ENCODE data around the gene FLACC1.

Gene FLACC1

GRCh38 chr2:201285499-201285898 is 71.6 kb downstream of the FLACC1 start:
- DNase-seq (ENCODE audit: low read depth) = no peak
- TF ChIP-seq CTCF (IDR thresholded peaks at IDR 0.05; ENCODE audit: low read depth, low read length, missing control alignments) = no peak
- in situ Hi-C loops (cut with HindIII; ENCODE audit: low sequenced_read_pairs) = no loop called here
- H3K4me3 ChIP-seq (ENCODE audit: low read depth, low read length) = no peak overlapping the region

GRCh38 chr2:201280191-201281040 is 76.7 kb downstream of the FLACC1 start:
- no peak for DNase-seq (ENCODE audit: low read depth)
- in situ Hi-C loops (cut with HindIII; ENCODE audit: low sequenced_read_pairs) = no loop called here
- no peak for TF ChIP-seq CTCF (IDR thresholded peaks at IDR 0.05; ENCODE audit: low read depth, low read length, missing control alignments)
- H3K4me3 ChIP-seq (ENCODE audit: low read depth, low read length) = no peak overlapping the region

GRCh38 chr2:201279079-201279478 is 78.1 kb downstream of the FLACC1 start:
- in situ Hi-C loops (cut with HindIII; ENCODE audit: low sequenced_read_pairs) = no loop called here
- TF ChIP-seq CTCF (IDR thresholded peaks at IDR 0.05; ENCODE audit: low read depth, low read length, missing control alignments) = no peak
- DNase-seq (ENCODE audit: low read depth) = no peak
- no peak overlapping the region for H3K4me3 ChIP-seq (ENCODE audit: low read depth, low read length)

- DNase-seq (ENCODE audit: low read depth) = no peak
- no peak for TF ChIP-seq CTCF (IDR thresholded peaks at IDR 0.05; ENCODE audit: low read depth, low read length, missing control alignments)
- no peak overlapping the region for H3K4me3 ChIP-seq (ENCODE audit: low read depth, low read length)
- in situ Hi-C loops (cut with HindIII; ENCODE audit: low sequenced_read_pairs) = no loop called here
These were observed 80.6 kb downstream of the FLACC1 start for GRCh38 chr2:201276511-201276910.

- no peak for DNase-seq (ENCODE audit: low read depth)
- TF ChIP-seq CTCF (IDR thresholded peaks at IDR 0.05; ENCODE audit: low read depth, low read length, missing control alignments) = no peak
- in situ Hi-C loops (cut with HindIII; ENCODE audit: low sequenced_read_pairs) = no loop called here
- H3K4me3 ChIP-seq (ENCODE audit: low read depth, low read length) = no peak overlapping the region
These were observed 81.2 kb downstream of the FLACC1 start for GRCh38 chr2:201275990-201276389.

- no peak for TF ChIP-seq CTCF (IDR thresholded peaks at IDR 0.05; ENCODE audit: low read depth, low read length, missing control alignments)
- H3K4me3 ChIP-seq (ENCODE audit: low read depth, low read length) = no peak overlapping the region
- in situ Hi-C loops (cut with HindIII; ENCODE audit: low sequenced_read_pairs) = no loop called here
- no peak for DNase-seq (ENCODE audit: low read depth)
These were observed 82.1 kb downstream of the FLACC1 start for GRCh38 chr2:201275069-201275468.
